Esophagus muscularis mucosa (tissue), 3 donors: Measurements from ENCODE around the gene PLCH2.

Experiments
- POLR2A ChIP-seq: fragments of 450-650 bp; IDR thresholded peaks from one replicate; pipeline ENCODE4 v1.6.1; 2017; ENCODE audit warnings: antibody characterized with exemption, moderate library complexity, mild to moderate bottlenecking, low read depth
- TF ChIP-seq, protein P1 (sequence below), 3 experiments: fragments of 200-600 bp in 2 of 3; fragments of 450-650 bp in 1 of 3; sonication (generic) in 2 of 3; IDR thresholded peaks; one replicate each; pipeline ENCODE4 v1.5.1; 2017 to 2019; ENCODE audit warnings: antibody characterized with exemption in 3 of 3, mild to moderate bottlenecking in 2 of 3, moderate library complexity in 1 of 3

DNA sequence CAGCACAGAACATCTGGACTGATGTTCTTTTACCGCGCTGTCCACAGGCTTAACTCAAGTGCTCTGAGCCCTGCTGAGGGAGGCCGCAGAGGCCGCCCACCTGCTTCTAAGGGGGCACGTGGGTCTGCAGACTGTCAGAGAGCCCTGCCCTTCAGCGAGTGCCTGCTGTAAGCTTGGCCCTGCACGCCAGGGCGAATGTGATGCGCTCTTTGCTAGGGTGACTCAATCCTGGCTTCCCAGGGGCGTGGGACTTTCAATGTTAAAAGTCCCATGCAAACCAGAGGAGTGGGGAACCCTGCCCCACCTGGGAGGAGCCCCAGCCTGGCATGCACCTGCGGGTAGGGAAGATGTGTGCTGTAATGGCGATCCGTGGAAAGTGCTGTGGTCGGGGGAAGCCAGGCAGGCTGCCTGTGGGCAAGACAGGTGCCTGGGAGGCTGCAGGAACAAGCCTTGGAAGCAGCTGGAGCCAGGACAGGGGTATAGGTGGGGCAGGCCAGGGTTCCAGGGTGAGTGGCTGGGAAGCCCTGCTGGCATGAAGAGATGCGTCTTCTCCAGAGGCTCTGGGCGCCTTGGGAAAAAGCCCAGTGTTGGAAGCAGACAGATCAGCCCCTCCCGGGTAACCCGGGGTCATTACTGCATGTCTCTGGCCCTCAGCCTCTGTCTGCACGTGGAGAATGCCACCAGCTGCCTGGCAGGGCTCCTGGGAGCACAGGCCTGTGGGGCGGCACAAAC is 50.9 kb downstream of the PLCH2 start:
- TF ChIP-seq, protein P1, sequence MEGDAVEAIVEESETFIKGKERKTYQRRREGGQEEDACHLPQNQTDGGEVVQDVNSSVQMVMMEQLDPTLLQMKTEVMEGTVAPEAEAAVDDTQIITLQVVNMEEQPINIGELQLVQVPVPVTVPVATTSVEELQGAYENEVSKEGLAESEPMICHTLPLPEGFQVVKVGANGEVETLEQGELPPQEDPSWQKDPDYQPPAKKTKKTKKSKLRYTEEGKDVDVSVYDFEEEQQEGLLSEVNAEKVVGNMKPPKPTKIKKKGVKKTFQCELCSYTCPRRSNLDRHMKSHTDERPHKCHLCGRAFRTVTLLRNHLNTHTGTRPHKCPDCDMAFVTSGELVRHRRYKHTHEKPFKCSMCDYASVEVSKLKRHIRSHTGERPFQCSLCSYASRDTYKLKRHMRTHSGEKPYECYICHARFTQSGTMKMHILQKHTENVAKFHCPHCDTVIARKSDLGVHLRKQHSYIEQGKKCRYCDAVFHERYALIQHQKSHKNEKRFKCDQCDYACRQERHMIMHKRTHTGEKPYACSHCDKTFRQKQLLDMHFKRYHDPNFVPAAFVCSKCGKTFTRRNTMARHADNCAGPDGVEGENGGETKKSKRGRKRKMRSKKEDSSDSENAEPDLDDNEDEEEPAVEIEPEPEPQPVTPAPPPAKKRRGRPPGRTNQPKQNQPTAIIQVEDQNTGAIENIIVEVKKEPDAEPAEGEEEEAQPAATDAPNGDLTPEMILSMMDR (IDR thresholded peaks at IDR 0.05): no peak
- no peak for TF ChIP-seq POLR2A
